Stomach smooth muscle (tissue), 2 donors: Measurements from ENCODE around the gene DBH.

Experiments used
- H3K27ac ChIP-seq: one replicate; pipeline ENCODE4 v1.7.0; 2013; ENCODE audit warnings: mild to moderate bottlenecking, low read length, inconsistent platforms
- H3K27me3 ChIP-seq, 2 donors: one replicate each; pipeline ENCODE4 v1.7.0; 2013; ENCODE audit warnings: low read length in 2 of 2; ENCODE audit not compliant: insufficient read depth in 2 of 2, control insufficient read depth in 1 of 2
- H3K36me3 ChIP-seq, 2 donors: one replicate each; pipeline ENCODE4 v1.7.0; 2013; ENCODE audit warnings: low read length in 2 of 2; ENCODE audit not compliant: control insufficient read depth in 2 of 2, insufficient read depth in 2 of 2
- H3K4me1 ChIP-seq: one replicate; pipeline ENCODE4 v1.7.0; 2013; ENCODE audit warnings: low read length; ENCODE audit not compliant: control insufficient read depth, insufficient read depth
- H3K4me3 ChIP-seq, 2 donors: one replicate each; pipeline ENCODE4 v1.7.0; 2013; ENCODE audit warnings: low read length in 2 of 2
- H3K9ac ChIP-seq, 2 donors: one replicate each; pipeline ENCODE4 v1.7.0; 2013; ENCODE audit warnings: low read length in 2 of 2, mild to moderate bottlenecking in 1 of 2
- H3K9me3 ChIP-seq, 2 donors: one replicate each; pipeline ENCODE4 v1.7.0; 2013; ENCODE audit warnings: low read length in 2 of 2; ENCODE audit not compliant: control insufficient read depth in 2 of 2
- donor health status: healthy.
- donor health status: Pancreatic carcinoma.

The DBH gene

GRCh38 chr9:133703591-133704399 is 67.6 kb downstream of the DBH start:
- H3K4me1 ChIP-seq: peaks cover 15% of the 10 kb centered on the region

GRCh38 chr9:133704711-133705181 is 68.6 kb downstream of the DBH start:
- no peaks in the 10 kb centered on the region for H3K36me3 ChIP-seq
- no peaks in the 10 kb centered on the region for H3K9me3 ChIP-seq
- no peak overlapping the region for H3K9ac ChIP-seq
- no peak overlapping the region for H3K27ac ChIP-seq
- peaks cover 2 to 15% of the 10 kb centered on the region in 2 donors for H3K27me3 ChIP-seq
- H3K4me1 ChIP-seq: peaks cover 15% of the 10 kb centered on the region
- no peak overlapping the region for H3K4me3 ChIP-seq

More at GRCh38 chr9:133703591-133704399, 67.6 kb downstream of the DBH start:
- no peaks in the 10 kb centered on the region for H3K9me3 ChIP-seq
- no peaks in the 10 kb centered on the region for H3K36me3 ChIP-seq
- no peak overlapping the region for H3K27ac ChIP-seq
- no peak overlapping the region for H3K9ac ChIP-seq
- H3K4me3 ChIP-seq: no peak overlapping the region
- peaks cover 2 to 15% of the 10 kb centered on the region in 2 donors for H3K27me3 ChIP-seq

GRCh38 chr9:133705576-133705975 is 69.4 kb downstream of the DBH start:
- Histone ChIP-seq H3K27me3 (peaks cover 2 to 15% of the 10 kb centered on the region in 2 donors), H3K9me3 (no peaks in the 10 kb centered on the region), H3K9ac (no peak overlapping the region), H3K4me1 (peaks cover 15% of the 10 kb centered on the region), H3K4me3 (no peak overlapping the region), H3K27ac (no peak overlapping the region), H3K36me3 (no peaks in the 10 kb centered on the region)

- peaks cover 15% of the 10 kb centered on the region for H3K4me1 ChIP-seq
- no peaks in the 10 kb centered on the region for H3K36me3 ChIP-seq
- no peak overlapping the region for H3K9ac ChIP-seq
- no peak overlapping the region for H3K27ac ChIP-seq
- H3K4me3 ChIP-seq: no peak overlapping the region
- H3K9me3 ChIP-seq: no peaks in the 10 kb centered on the region
- H3K27me3 ChIP-seq: peaks cover 2 to 11% of the 10 kb centered on the region in 2 donors
Observed at GRCh38 chr9:133706307-133707050, 70.3 kb downstream of the DBH start.

DNA sequence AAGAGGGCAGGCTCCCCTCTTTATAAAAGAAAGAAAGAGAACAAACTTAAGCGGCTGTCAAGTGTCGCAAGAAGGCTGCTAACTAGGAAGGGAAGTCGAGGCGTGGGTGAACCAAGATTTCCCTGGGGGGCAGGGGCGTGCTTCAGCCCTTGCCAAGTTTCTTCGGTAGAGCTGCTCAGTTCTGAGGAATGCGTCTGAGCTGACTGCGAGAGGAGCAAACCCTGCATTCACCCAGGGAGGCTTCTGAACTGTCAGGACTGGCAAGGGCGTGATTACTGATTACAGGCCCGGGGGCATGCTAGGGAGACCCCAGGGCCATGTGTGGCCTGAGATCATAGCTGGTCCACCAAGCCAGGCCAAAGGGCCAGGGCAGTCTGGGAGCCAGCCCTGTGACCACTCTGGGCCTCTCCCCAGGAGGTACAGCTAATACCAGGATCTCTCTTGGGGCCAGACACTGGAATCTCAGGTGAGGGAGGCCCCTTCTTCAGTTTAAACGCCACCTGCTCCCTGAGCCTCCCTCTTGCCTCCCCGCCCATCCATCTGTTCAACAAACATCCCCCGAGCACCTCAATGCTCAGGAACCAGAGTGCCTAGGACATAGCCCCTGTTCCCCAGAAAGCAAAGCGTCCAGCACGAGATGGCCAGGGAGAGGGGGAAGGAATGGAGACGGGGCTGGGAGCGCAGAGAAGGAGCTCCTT is 71.1 kb downstream of the DBH start:
- Histone ChIP-seq H3K9ac (no peak overlapping the region), H3K4me1 (peaks cover 11% of the 10 kb centered on the region), H3K36me3 (no peaks in the 10 kb centered on the region), H3K27me3 (peaks cover 2 to 11% of the 10 kb centered on the region in 2 donors), H3K27ac (no peak overlapping the region), H3K9me3 (no peaks in the 10 kb centered on the region), H3K4me3 (no peak overlapping the region)

GRCh38 chr9:133707763-133708245 is 71.6 kb downstream of the DBH start:
- Histone ChIP-seq H3K27me3 (peaks cover 2 to 6% of the 10 kb centered on the region in 2 donors), H3K36me3 (no peaks in the 10 kb centered on the region), H3K4me3 (no peak overlapping the region), H3K9ac (no peak overlapping the region), H3K9me3 (no peaks in the 10 kb centered on the region), H3K4me1 (peaks cover 6% of the 10 kb centered on the region), H3K27ac (no peak overlapping the region)

DNA sequence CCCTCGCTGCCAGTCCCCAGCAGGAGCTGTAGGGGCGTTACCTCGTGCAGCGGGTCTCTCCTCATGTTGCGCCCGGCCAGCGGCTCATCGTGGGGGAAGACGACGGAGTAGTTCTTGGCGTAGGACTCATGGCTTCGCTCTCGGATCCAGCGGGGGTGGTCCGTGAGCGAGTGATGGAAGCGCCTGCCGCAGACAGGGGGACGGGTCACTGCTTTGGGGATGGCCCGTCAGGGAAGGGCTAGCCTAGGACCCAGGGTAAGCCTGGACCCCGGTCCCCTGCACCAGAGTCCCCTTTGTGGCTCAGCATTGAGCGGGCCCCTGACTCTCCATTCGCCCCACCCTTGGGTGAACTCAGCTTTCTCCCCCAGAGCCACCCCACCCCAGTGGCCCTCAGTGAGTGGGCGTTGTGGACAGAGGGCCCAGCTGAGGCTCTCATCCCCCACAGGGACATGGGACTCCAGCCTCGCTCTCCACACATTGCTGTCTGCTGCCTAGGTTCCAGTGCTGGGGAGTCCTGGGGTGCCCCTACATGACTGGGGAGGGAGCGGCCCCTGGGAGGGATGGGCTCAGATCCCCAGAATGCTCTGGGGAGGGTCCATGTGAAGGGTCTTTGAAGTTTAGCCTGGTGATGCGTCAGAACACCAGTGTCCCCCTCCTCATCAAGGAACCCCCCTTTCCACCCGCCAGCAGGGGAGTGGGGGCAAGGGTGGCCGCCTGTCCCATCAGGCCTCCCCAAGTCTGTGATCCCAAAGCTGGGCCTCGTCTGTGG is 72.3 kb downstream of the DBH start:
- H3K36me3 ChIP-seq: no peaks in the 10 kb centered on the region
- H3K9me3 ChIP-seq: no peaks in the 10 kb centered on the region
- H3K4me1 ChIP-seq: peaks cover 3% of the 10 kb centered on the region
- H3K27ac ChIP-seq: no peak overlapping the region
- H3K9ac ChIP-seq: no peak overlapping the region
- peaks cover 0 to 2% of the 10 kb centered on the region in 2 donors for H3K27me3 ChIP-seq
- no peak overlapping the region for H3K4me3 ChIP-seq
